Effector memory CD4-positive, alpha-beta T cell (primary cell): ENCODE data around the gene RAD51C.
A peak's percentile ranks its signal among the peaks of the same experiment; 100 is the strongest.
"Not testable (repeated sequence)": the region's sequence is repeated elsewhere in the genome, so short reads cannot be mapped to it uniquely, and the experiment has no call there.

Source experiments
- DNase-seq, 3 donors: peaks; one replicate each; pipeline ENCODE4 v3.0.0-alpha.2; 2020
- H3K27ac ChIP-seq: 2 replicates; pipeline ENCODE4 v1.7.0; 2013; ENCODE audit warnings: mild to moderate bottlenecking, low read length, moderate library complexity; ENCODE audit not compliant: insufficient read depth, poor library complexity, severe bottlenecking
- H3K27me3 ChIP-seq: replicated peaks from 2 replicates; pipeline ENCODE4 v1.7.0; 2013; ENCODE audit warnings: mild to moderate bottlenecking, low read length; ENCODE audit not compliant: insufficient read depth, control insufficient read depth, poor library complexity, severe bottlenecking
- H3K36me3 ChIP-seq: 2 replicates; pipeline ENCODE4 v1.7.0; 2013; ENCODE audit warnings: mild to moderate bottlenecking, low read length, moderate library complexity; ENCODE audit not compliant: control insufficient read depth, insufficient read depth
- H3K4me1 ChIP-seq: 2 replicates; pipeline ENCODE4 v1.7.0; 2013; ENCODE audit warnings: low read length, mild to moderate bottlenecking; ENCODE audit not compliant: control insufficient read depth, insufficient read depth, poor library complexity, severe bottlenecking
- H3K4me3 ChIP-seq: 2 replicates; pipeline ENCODE4 v1.7.0; 2013; ENCODE audit warnings: low read length, low read depth, mild to moderate bottlenecking; ENCODE audit not compliant: insufficient read depth, poor library complexity, severe bottlenecking
- H3K9me3 ChIP-seq: 2 replicates; pipeline ENCODE4 v1.7.0; 2013; ENCODE audit warnings: mild to moderate bottlenecking, low read length, moderate library complexity; ENCODE audit not compliant: control insufficient read depth

RAD51C gene

DNA sequence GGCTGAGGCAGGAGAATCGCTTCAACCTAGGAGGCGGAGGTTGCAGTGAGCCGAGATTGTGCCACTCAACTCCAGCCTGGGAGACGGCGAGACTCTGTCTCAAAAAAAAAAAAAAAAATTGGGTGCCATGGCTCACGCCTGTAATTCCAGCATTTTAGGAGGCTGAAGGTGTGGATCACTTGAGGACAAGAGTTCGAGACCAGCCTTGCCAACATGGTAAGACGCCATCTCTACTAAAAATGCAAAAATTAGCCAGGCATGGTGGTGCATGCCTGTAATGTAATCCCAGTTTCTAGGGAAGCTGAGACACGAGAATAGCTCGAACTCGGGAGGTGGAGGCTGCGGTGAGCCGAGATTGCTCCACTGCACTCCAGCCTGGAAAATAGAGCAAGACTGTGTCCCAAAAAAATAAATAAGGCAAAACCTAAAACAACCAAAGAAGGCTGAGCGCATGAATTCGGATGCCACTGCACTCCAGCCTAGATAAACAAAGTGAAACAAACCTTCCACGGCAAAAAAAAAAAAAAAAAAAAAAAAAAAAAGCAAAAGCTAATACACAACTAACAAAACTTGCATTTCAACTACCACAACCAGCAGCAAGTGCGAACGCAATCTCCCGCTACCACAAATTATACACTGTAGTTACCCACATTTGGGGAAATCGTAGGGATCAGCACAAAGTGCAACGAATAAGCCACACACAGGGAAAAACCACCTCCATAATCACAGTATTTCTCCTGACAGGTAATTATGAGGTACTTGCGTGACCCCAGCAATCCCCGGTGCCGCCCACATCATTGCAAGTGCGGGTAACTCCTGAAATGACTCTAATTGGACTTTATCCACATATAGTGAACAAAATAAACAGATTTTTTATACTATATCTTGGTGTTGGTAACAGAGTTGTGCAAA lies 26.2 kb upstream of the RAD51C start:
- no peak for DNase-seq
- no peaks in the 10 kb centered on the region for H3K4me1 ChIP-seq
- no peak overlapping the region for H3K27ac ChIP-seq
- H3K27me3 ChIP-seq = no peaks in the 10 kb centered on the region
- H3K36me3 ChIP-seq = no peaks in the 10 kb centered on the region
- H3K4me3 ChIP-seq = no peak overlapping the region
- H3K9me3 ChIP-seq = no peaks in the 10 kb centered on the region

DNA sequence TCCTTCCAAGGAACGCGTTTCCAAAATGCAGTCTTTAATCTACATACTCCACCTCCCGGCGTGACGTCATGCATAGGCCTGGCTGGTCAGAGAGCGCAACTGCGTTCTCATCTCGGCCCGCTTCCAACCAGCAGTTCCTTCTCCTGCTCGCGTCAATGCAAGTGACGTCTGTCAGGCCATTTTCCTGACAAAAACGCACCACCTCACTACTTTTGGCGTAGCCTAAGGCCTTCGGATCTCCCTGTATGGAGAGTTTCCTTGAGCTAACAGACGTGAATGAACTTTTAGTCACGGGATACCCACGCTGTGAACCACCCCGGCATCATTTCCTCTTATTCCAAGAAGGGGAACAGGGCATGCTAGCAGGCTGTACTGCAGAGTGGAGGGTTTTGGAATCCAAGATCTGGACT lies 25.5 kb upstream of the RAD51C start:
- Histone ChIP-seq H3K27me3 (no peaks in the 10 kb centered on the region), H3K36me3 (no peaks in the 10 kb centered on the region), H3K27ac (no peak overlapping the region), H3K4me3 (no peak overlapping the region), H3K9me3 (no peaks in the 10 kb centered on the region), H3K4me1 (no peaks in the 10 kb centered on the region)
- peak in 1 of 3 donors; percentile 44 for DNase-seq

DNA sequence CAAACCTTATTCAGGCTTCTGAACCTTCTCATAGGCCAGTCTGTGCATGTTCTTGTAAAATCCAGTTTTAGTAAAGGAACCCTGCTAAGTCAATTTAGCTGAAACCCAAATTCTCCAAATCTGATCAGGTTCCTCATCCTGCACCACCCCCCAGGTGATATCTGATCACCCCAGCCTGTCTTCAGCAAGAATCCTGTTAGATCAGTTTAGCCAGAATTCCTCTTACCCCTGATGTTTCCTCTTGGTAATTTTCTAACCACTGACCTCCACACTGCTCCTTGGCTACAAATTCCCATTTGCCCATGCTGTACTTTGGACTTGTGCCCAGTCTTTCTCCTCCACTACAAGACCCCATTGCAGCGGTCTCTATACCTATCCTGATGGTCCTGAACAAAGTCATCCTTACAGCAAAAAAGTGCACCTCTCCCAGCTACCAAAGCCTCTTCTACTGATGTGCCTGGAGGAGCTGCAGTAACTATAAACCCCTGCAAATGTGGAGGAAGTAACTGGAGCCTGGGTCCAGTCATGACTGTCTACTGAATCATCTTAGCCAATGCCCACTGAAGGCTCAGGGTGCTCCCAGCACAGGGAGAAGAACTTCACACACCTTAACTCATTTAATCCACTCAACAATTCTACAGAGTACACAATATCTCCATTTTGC lies 24.3 kb upstream of the RAD51C start:
- Histone ChIP-seq H3K27ac (no peak overlapping the region), H3K9me3 (no peaks in the 10 kb centered on the region), H3K4me3 (no peak overlapping the region), H3K36me3 (no peaks in the 10 kb centered on the region), H3K4me1 (no peaks in the 10 kb centered on the region), H3K27me3 (no peaks in the 10 kb centered on the region)
- no peak for DNase-seq

DNA sequence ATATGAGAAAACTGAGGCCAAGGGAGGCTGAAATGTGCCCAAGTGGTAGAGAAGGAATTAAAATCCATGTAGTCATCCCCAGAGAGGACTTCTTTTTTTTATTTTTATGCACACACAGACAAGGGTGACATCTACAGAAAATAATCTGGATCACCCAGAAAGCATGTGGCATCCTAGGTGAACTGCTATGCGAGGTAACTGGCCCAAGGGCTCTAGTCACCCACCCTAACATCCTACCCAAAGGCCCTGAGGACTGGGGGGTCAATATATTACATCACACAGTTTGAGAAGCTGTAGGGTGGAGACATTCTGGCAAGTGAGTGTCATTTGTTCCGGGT lies 23.8 kb upstream of the RAD51C start:
- no peaks in the 10 kb centered on the region for H3K36me3 ChIP-seq
- H3K27ac ChIP-seq = no peak overlapping the region
- no peaks in the 10 kb centered on the region for H3K4me1 ChIP-seq
- no peaks in the 10 kb centered on the region for H3K27me3 ChIP-seq
- no peaks in the 10 kb centered on the region for H3K9me3 ChIP-seq
- H3K4me3 ChIP-seq = no peak overlapping the region
- DNase-seq = no peak

DNA sequence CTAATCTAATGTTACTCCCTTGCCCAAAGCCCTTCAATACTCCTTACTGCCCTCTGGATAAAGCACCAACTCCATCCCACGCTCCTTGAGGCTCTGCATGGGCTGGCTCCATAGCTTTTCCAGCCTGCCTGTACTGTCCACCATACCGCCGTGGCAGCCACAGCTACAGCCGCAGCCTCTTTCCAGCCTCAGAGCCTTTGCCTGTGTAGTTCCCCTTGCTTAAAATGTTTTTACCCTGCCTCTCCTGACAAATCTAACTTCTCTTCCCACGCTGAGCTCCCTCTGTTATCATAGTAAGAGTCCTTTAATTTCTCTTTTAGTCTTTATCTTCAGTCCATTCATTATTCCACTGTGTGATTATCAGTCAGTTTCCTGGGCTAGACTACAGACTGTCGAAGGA lies 22.5 kb upstream of the RAD51C start:
- H3K4me3 ChIP-seq = no peak overlapping the region
- no peaks in the 10 kb centered on the region for H3K4me1 ChIP-seq
- no peak for DNase-seq
- no peaks in the 10 kb centered on the region for H3K9me3 ChIP-seq
- H3K27me3 ChIP-seq = no peaks in the 10 kb centered on the region
- no peak overlapping the region for H3K27ac ChIP-seq
- no peaks in the 10 kb centered on the region for H3K36me3 ChIP-seq

DNA sequence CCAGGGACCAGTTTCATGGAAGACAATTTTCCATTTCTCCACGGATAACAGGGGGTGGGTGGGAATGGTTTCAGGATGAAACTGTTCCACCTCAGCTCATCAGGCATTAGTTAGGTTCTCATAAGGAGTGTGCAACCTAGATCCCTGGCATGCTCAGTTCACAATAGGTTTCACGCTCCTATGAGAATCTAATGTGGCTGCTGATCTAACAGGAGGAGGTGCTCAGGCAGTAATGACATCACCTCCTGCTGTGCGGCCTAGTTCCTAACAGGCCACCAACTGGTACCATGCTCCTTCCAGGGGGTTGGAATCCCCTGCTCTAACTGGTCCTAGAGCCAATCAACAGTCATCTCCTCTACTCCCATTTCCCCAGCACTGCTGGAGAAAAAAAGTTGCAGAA lies 20.4 kb upstream of the RAD51C start:
- DNase-seq = no peak
- Histone ChIP-seq H3K4me1 (no peaks in the 10 kb centered on the region), H3K9me3 (no peaks in the 10 kb centered on the region), H3K27me3 (no peaks in the 10 kb centered on the region), H3K36me3 (no peaks in the 10 kb centered on the region), H3K4me3 (no peak overlapping the region), H3K27ac (no peak overlapping the region)

DNA sequence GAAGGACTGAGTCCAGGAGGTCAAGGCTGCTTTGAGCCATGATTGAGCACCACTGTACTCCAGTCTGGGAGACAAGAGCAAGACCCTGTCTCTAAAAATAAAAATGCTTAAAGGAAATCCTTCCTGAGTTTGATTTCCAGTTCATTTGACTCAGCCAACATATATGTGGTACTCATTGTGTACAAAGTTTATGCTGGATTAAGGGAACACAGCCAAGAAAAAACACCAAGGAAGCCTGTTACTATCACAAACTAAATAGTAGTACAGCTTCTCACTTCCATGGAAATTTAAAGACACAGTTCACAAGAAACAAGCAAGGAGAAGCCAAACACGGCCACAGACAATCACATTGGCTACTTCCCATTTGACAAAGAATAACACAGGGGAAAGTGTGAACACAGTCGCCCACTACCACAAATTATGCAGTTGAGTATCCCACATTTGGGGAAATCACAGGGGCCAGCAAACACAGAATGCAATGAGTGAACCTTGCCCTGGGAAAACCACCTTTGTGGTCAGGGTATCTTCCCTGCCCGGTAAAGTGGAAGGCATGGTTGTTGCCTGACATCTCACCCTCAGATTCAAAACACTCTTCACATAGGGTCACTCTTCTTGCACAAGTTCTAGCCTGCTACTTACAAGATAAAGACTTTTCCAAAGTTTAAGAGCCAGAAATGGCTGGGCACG lies 15.1 kb upstream of the RAD51C start:
- no peak for DNase-seq
- no peaks in the 10 kb centered on the region for H3K4me1 ChIP-seq
- no peak overlapping the region for H3K4me3 ChIP-seq
- H3K9me3 ChIP-seq = no peaks in the 10 kb centered on the region
- H3K27me3 ChIP-seq = no peaks in the 10 kb centered on the region
- H3K36me3 ChIP-seq = no peaks in the 10 kb centered on the region
- no peak overlapping the region for H3K27ac ChIP-seq

DNA sequence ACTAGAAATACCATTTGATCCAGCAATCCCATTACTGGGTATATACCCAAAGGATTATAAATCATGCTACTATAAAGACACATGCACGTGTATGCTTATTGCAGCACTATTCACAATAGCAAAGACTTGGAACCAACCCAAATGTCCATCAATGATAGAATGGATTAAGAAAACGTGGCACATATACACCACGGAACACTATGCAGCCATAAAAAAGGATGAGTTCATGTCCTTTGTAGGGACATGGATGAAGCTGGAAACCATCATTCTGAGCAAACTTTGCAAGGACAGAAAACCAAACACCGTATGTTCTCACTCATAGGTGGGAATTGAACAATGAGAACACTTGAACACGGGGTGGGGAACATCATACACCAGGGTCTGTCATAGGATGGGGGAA lies 14.1 kb upstream of the RAD51C start:
- H3K4me3 ChIP-seq, H3K36me3 ChIP-seq, H3K9me3 ChIP-seq, H3K27me3 ChIP-seq, DNase-seq, H3K4me1 ChIP-seq, H3K27ac ChIP-seq: not testable (repeated sequence)

DNA sequence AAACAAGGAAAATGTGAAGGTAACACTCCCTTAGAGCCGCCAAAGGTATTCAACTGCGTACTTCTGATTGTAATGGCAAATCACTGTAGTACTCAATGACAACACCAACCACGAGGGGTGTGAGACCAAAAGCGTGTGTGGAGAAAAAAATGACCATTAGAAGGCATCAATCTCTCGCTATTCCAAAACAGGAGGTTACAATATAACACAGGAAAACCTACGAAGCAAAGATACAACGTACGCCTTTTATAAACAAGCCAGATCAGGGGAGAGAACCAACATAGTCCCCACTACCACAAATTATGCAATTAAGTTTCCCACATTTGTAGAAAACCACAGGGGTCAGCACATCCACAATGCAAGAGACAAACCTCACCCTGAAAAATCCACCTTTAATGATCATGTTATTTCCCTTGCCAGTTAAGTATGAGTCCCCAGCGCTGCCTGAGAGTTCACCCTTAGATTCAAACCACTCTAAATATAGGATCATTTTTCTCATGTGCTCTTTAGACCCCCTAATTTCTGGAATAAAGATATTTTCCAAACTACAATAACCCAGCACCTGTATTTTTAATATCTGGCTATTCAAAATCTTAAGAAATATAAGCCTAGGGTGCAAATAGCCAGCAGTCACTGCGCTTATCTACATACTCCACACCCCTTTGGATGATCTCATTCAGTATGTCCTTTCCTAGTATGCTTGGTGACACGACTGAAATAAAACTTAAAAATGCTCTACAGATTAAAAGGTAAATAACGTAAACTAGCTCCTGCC lies 13.0 kb upstream of the RAD51C start:
- Histone ChIP-seq H3K27me3 (no peaks in the 10 kb centered on the region), H3K27ac (no peak overlapping the region), H3K9me3 (no peaks in the 10 kb centered on the region), H3K4me1 (no peaks in the 10 kb centered on the region), H3K36me3 (no peaks in the 10 kb centered on the region), H3K4me3 (no peak overlapping the region)
- DNase-seq = no peak
